ENCODE measurements around the gene SCPEP1.

DNA sequence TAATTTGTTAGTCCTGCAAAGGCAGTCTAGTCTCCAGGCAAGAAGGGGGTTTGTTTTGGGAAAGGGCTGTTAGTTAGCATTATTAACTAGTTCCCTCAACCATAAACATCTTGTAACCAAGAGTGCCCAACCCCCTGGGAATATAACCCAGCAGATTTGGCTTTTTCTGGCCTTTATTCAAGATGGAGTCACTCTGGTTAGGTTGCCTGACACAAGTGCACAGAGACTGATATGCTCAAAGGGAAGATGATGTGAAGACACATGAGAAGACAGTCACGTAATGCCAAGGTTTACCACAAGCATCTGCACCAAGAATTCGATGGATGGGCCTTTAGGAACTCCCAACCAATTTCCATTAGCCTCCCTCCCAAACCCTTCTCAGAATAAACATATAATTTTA, 3.9 kb upstream of the SCPEP1 start:
- TF ChIP-seq, protein P1, sequence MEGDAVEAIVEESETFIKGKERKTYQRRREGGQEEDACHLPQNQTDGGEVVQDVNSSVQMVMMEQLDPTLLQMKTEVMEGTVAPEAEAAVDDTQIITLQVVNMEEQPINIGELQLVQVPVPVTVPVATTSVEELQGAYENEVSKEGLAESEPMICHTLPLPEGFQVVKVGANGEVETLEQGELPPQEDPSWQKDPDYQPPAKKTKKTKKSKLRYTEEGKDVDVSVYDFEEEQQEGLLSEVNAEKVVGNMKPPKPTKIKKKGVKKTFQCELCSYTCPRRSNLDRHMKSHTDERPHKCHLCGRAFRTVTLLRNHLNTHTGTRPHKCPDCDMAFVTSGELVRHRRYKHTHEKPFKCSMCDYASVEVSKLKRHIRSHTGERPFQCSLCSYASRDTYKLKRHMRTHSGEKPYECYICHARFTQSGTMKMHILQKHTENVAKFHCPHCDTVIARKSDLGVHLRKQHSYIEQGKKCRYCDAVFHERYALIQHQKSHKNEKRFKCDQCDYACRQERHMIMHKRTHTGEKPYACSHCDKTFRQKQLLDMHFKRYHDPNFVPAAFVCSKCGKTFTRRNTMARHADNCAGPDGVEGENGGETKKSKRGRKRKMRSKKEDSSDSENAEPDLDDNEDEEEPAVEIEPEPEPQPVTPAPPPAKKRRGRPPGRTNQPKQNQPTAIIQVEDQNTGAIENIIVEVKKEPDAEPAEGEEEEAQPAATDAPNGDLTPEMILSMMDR (IDR thresholded peaks at IDR 0.05), result no peak
- TF ChIP-seq POLR2A (IDR thresholded peaks at IDR 0.05) (no peak), POLR2AphosphoS5 (IDR thresholded peaks at IDR 0.05) (no peak)
